Kidney glomerular epithelial cell (primary cell): ENCODE measurements around the gene UCK2.

Source experiments
- DNase-seq: peaks from one replicate; lab custom pipeline; 2025; lab: John Stamatoyannopoulos, UW

UCK2 gene

GRCh38 chr1:165879946-165880345 is 52.5 kb downstream of the UCK2 start:
- no peak for DNase-seq

- no peak for DNase-seq
These were observed 53.6 kb downstream of the UCK2 start for GRCh38 chr1:165880993-165881392.

- DNase-seq, result no peak
These were observed 54.9 kb downstream of the UCK2 start for GRCh38 chr1:165882168-165882837.

- no peak for DNase-seq
These were observed 55.6 kb downstream of the UCK2 start for GRCh38 chr1:165883056-165883455.

- DNase-seq, result no peak
These were observed 56.7 kb downstream of the UCK2 start for GRCh38 chr1:165884009-165884689.

GRCh38 chr1:165884690-165885304 is 57.4 kb downstream of the UCK2 start:
- DNase-seq, result no peak

- no peak for DNase-seq
These were observed 57.9 kb downstream of the UCK2 start for GRCh38 chr1:165885305-165885694.

GRCh38 chr1:165886193-165886592 is 58.8 kb downstream of the UCK2 start:
- DNase-seq, result no peak

- peak; percentile 47 for DNase-seq
These were observed 59.6 kb downstream of the UCK2 start for GRCh38 chr1:165886983-165887382.

GRCh38 chr1:165887877-165888551 is 60.6 kb downstream of the UCK2 start:
- DNase-seq, result no peak

- DNase-seq, result no peak
These were observed 61.1 kb downstream of the UCK2 start for GRCh38 chr1:165888552-165888920.

GRCh38 chr1:165890684-165891083 is 63.3 kb downstream of the UCK2 start:
- DNase-seq, result peak; percentile 42

GRCh38 chr1:165891111-165891860 is 63.9 kb downstream of the UCK2 start:
- DNase-seq, result peak; percentile 78

- DNase-seq, result no peak
These were observed 65.5 kb downstream of the UCK2 start for GRCh38 chr1:165892935-165893334.

- no peak for DNase-seq
These were observed 66.1 kb downstream of the UCK2 start for GRCh38 chr1:165893507-165893906.

- no peak for DNase-seq
These were observed 67.2 kb downstream of the UCK2 start for GRCh38 chr1:165894591-165894990.

GRCh38 chr1:165895451-165895871 is 68.0 kb downstream of the UCK2 start:
- DNase-seq, result no peak

GRCh38 chr1:165896277-165896676 is 68.9 kb downstream of the UCK2 start:
- DNase-seq, result peak; percentile 3

GRCh38 chr1:165897326-165898303 is 70.2 kb downstream of the UCK2 start:
- DNase-seq, result no peak

GRCh38 chr1:165898837-165899236 is 71.4 kb downstream of the UCK2 start:
- peak; percentile 95 for DNase-seq

GRCh38 chr1:165899461-165899941 is 72.1 kb downstream of the UCK2 start:
- no peak for DNase-seq
